ENCODE data around the gene TRAPPC10. TPM values are rescaled to one million over a fixed set of nuclear protein-coding genes. Genes with fewer than 3 reads are reported as not detected.

TRAPPC10 gene
- total RNA-seq, 4 donors from 2014 or later, result 38.6 to 77.8 (median 55.3) TPM

DNA sequence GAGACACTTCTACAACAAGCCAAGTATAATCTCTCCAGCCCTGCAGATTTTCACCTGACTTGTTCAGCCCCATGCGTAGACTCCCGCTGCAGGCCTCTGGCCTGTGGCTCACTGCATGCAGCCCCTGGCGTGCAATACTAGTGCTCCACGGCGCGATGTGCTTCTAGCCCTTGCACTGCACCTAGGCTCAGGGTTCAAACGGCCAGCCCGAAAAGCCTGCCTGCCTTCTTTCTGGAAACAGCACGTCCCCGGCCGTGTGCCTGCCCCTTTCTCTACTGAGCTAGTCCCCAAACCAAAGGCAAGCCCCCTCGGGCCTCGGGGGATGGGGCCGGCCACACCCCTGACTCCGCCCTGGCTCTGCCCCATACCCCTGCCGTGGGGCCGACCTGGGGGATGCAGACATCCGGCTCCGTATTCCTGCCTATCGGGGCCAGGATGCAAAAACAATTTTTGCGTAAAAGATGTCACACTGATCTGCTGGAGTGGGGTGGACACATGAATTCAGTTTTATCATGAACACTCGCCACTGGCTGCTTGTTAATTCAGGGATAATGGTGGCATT lies 26.3 kb upstream of the TRAPPC10 start:
- TF ChIP-seq, protein P1, sequence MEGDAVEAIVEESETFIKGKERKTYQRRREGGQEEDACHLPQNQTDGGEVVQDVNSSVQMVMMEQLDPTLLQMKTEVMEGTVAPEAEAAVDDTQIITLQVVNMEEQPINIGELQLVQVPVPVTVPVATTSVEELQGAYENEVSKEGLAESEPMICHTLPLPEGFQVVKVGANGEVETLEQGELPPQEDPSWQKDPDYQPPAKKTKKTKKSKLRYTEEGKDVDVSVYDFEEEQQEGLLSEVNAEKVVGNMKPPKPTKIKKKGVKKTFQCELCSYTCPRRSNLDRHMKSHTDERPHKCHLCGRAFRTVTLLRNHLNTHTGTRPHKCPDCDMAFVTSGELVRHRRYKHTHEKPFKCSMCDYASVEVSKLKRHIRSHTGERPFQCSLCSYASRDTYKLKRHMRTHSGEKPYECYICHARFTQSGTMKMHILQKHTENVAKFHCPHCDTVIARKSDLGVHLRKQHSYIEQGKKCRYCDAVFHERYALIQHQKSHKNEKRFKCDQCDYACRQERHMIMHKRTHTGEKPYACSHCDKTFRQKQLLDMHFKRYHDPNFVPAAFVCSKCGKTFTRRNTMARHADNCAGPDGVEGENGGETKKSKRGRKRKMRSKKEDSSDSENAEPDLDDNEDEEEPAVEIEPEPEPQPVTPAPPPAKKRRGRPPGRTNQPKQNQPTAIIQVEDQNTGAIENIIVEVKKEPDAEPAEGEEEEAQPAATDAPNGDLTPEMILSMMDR (IDR thresholded peaks at IDR 0.05), result no peak
- no peak for TF ChIP-seq POLR2A (IDR thresholded peaks at IDR 0.05)
- no peaks in the 10 kb centered on the region for H3K27me3 ChIP-seq
- H3K9me3 ChIP-seq, result no peaks in the 10 kb centered on the region
- H3K4me1 ChIP-seq, result peaks cover 0 to 4% of the 10 kb centered on the region in 2 donors
- no peak overlapping the region for H3K4me3 ChIP-seq (replicated peaks in 1 of 3)
- 27 to 31% methylated on average over 15 to 17 of the region's 22 CpGs for WGBS, 2 donors
- H3K36me3 ChIP-seq, result peaks cover 14 to 20% of the 10 kb centered on the region in 2 donors
- intact Hi-C loops (cut with DNase I), result no loop called here
- no peak overlapping the region for H3K27ac ChIP-seq
- DNase-seq, result no peak

DNA sequence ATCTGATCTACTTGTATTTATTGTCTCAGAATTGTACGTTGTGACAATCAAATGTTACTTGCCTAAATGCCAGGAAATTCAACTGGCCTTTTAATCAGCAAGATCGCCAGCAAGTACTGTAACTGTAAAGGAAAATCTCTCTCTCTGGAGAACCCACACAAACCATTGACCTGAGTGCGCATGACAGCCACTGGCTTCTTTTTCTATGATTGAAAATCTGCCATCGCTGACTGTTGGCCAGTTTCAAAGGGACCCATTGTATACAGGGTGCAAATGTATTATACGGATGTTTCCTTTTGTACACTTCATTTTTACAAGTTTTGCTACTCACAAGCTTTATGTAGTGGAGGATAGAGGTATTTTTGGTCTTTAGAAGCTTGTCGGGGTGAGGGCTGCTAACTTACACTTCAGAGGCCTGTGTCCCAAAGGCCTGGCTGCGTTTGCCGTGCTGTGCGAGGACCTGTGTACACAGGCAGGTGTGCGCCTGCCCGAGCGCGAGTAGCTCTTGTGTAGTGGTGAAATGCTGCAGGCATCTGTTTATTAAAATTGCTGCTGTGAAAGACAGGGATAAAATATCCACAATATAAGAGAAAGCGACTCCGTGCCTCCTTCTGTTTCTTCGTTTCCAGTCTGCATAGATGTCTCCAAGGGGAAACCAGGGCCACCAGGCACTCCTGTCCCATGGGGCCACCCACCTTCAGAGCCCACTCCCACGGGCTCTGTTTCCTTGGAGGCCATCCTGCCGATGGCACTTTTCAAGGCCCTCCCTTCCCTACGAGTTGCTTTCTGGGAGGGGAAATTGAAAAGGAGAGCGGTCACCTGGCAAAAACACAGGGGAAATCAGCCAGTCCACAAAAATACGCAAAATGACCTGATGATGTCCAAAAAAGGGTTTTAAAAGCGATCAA lies 25.3 kb upstream of the TRAPPC10 start:
- TF ChIP-seq, protein P1 (IDR thresholded peaks at IDR 0.05), result no peak
- no peak for TF ChIP-seq POLR2A (IDR thresholded peaks at IDR 0.05)
- H3K27ac ChIP-seq, result no peak overlapping the region
- WGBS, 2 donors, result 60 to 63% methylated on average over 22 of the region's 22 CpGs

GRCh38 chr21:43987509-43987908 lies 24.6 kb upstream of the TRAPPC10 start:
- 59 to 71% methylated on average over 6 of the region's 6 CpGs for WGBS, 2 donors
- Histone ChIP-seq H3K4me3 (replicated peaks in 1 of 3) (no peak overlapping the region), H3K4me1 (peaks cover 0 to 4% of the 10 kb centered on the region in 2 donors), H3K36me3 (peaks cover 0 to 5% of the 10 kb centered on the region in 2 donors), H3K27ac (no peak overlapping the region), H3K9me3 (no peaks in the 10 kb centered on the region), H3K27me3 (no peaks in the 10 kb centered on the region)
- TF ChIP-seq, protein P1 (IDR thresholded peaks at IDR 0.05), result no peak
- no peak for TF ChIP-seq POLR2A (IDR thresholded peaks at IDR 0.05)
- DNase-seq, result no peak
- intact Hi-C loops (cut with DNase I), result no loop called here

More for the DNA sequence above, 25.3 kb upstream of the TRAPPC10 start:
- no peak for DNase-seq
- Histone ChIP-seq H3K27me3 (no peaks in the 10 kb centered on the region), H3K4me3 (replicated peaks in 1 of 3) (no peak overlapping the region), H3K36me3 (peaks cover 4 to 12% of the 10 kb centered on the region in 2 donors), H3K4me1 (peaks cover 0 to 4% of the 10 kb centered on the region in 2 donors), H3K9me3 (no peaks in the 10 kb centered on the region)
- intact Hi-C loops (cut with DNase I), result no loop called here

DNA sequence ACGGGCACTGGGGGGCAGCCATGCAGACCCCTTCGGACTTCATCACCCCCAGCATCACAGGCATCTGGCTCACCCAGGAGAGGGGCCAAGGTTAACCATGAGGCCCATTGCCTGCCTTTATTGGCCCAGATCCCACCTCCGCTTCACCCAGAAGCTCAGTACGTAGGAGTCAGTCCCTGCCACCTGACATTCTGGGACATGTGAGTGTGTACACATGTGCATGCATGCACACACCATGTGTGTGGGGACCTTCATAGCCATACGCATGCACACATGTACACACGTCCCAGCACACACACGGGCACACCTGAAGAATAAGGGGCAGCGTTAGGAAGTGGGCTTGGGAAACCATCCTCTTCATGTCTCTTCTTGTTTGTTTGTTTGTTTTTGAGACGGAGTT lies 24.1 kb upstream of the TRAPPC10 start:
- peaks cover 0 to 4% of the 10 kb centered on the region in 2 donors for H3K4me1 ChIP-seq
- no peaks in the 10 kb centered on the region for H3K9me3 ChIP-seq
- H3K36me3 ChIP-seq, result no peaks in the 10 kb centered on the region
- DNase-seq, result no peak
- TF ChIP-seq POLR2A (IDR thresholded peaks at IDR 0.05), result no peak
- TF ChIP-seq, protein P1 (IDR thresholded peaks at IDR 0.05), result no peak
- no peaks in the 10 kb centered on the region for H3K27me3 ChIP-seq
- 82 to 89% methylated on average over 8 to 9 of the region's 9 CpGs for WGBS, 2 donors
- no peak overlapping the region for H3K4me3 ChIP-seq (replicated peaks in 1 of 3)
- no peak overlapping the region for H3K27ac ChIP-seq
- intact Hi-C loops (cut with DNase I), result no loop called here

Measured in thyroid gland (tissue), 4 donors.